Esophagus (tissue), 2 donors: ENCODE measurements around the gene POU6F1. TPM values are rescaled to one million over a fixed set of nuclear protein-coding genes. Genes with fewer than 3 reads are reported as not detected.

Experiments used
- H3K27ac ChIP-seq, 2 donors: one replicate each; pipeline ENCODE4 v1.5.1; 2013; ENCODE audit warnings: low read depth in 2 of 2, mild to moderate bottlenecking in 2 of 2, inconsistent platforms in 1 of 2, low read length in 1 of 2, moderate library complexity in 1 of 2
- H3K27me3 ChIP-seq, 2 donors: one replicate each; pipeline ENCODE4 v1.6.1; 2013; ENCODE audit warnings: low read length in 2 of 2, control low read depth in 1 of 2, mild to moderate bottlenecking in 1 of 2; ENCODE audit not compliant: insufficient read depth in 2 of 2, control insufficient read depth in 1 of 2
- H3K36me3 ChIP-seq, 2 donors: one replicate each; pipeline ENCODE4 v1.6.1; 2013; ENCODE audit warnings: low read length in 1 of 2; ENCODE audit not compliant: control insufficient read depth in 2 of 2, insufficient read depth in 2 of 2
- H3K4me1 ChIP-seq, 2 donors: one replicate each; pipeline ENCODE4 v1.6.1; 2013; ENCODE audit warnings: low read length in 1 of 2; ENCODE audit not compliant: control insufficient read depth in 2 of 2, insufficient read depth in 2 of 2
- H3K4me3 ChIP-seq, 2 donors: one replicate each; pipeline ENCODE4 v1.5.1; 2013; ENCODE audit warnings: low read length in 2 of 2, mild to moderate bottlenecking in 2 of 2, low read depth in 1 of 2, moderate library complexity in 1 of 2
- H3K9me3 ChIP-seq, 2 donors: one replicate each; pipeline ENCODE4 v1.6.1; 2013; ENCODE audit warnings: mild to moderate bottlenecking in 2 of 2, low read depth in 1 of 2, low read length in 1 of 2, moderate library complexity in 1 of 2; ENCODE audit not compliant: control insufficient read depth in 2 of 2, insufficient read depth in 1 of 2
- WGBS, 2 donors: extraction: QIAGEN DNeasy Blood & Tissue Kit; methylation state at CpG; one replicate each; pipeline ENCODE4 v1.1.7; 2013; 5-methylcytosine and 5-hydroxymethylcytosine counted together
- polyA plus RNA-seq, 2 donors: library from polyadenylated mRNA; stranded (reverse); fragments of 200-250 nt; gene quantifications; one replicate each; pipeline ENCODE4 v1.2.3, GENCODE V29; 2013
- donor health status: healthy with polysubstance abuse.
- donor health status: Bipolar disorder and iron deficiency.

The POU6F1 gene
- polyA plus RNA-seq, 2 donors, result 2.5 to 3.6 TPM

GRCh38 chr12:51150777-51151176 lies 67.1 kb downstream of the POU6F1 start:
- H3K27ac ChIP-seq, result no peak overlapping the region
- 63 to 64% methylated on average over 3 of the region's 3 CpGs for WGBS, 2 donors

GRCh38 chr12:51147309-51147708 lies 70.6 kb downstream of the POU6F1 start:
- H3K27me3 ChIP-seq, result no peaks in the 10 kb centered on the region
- H3K36me3 ChIP-seq, result no peaks in the 10 kb centered on the region
- H3K9me3 ChIP-seq, result no peaks in the 10 kb centered on the region
- WGBS, 2 donors, result 73 to 84% methylated on average over 1 of the region's 1 CpG
- no peaks in the 10 kb centered on the region for H3K4me1 ChIP-seq
- no peak overlapping the region for H3K4me3 ChIP-seq
- H3K27ac ChIP-seq, result no peak overlapping the region

More at GRCh38 chr12:51150777-51151176, 67.1 kb downstream of the POU6F1 start:
- H3K4me1 ChIP-seq, result no peaks in the 10 kb centered on the region
- H3K36me3 ChIP-seq, result no peaks in the 10 kb centered on the region
- H3K27me3 ChIP-seq, result no peaks in the 10 kb centered on the region
- H3K9me3 ChIP-seq, result no peaks in the 10 kb centered on the region
- no peak overlapping the region for H3K4me3 ChIP-seq

- Histone ChIP-seq H3K9me3 (no peaks in the 10 kb centered on the region), H3K36me3 (no peaks in the 10 kb centered on the region), H3K4me3 (no peak overlapping the region), H3K27ac (no peak overlapping the region), H3K27me3 (no peaks in the 10 kb centered on the region), H3K4me1 (no peaks in the 10 kb centered on the region)
- 98 to 100% methylated on average over 3 of the region's 3 CpGs for WGBS, 2 donors
Measured at GRCh38 chr12:51139292-51139844, 78.5 kb downstream of the POU6F1 start.

Other genes with a start within 250 kb of the POU6F1 start
- 10 to 100 TPM; 18.0 to 19.5 TPM for gene SLC11A2, start 191.7 kb downstream of the POU6F1 start, polyA plus RNA-seq
- gene LETMD1, start 169.7 kb downstream of the POU6F1 start, polyA plus RNA-seq, result 10 to 100 TPM; 30.9 to 36.8 TPM
- 1 to 10 TPM; 4.8 to 7.3 TPM for gene CSRNP2, start 134.5 kb downstream of the POU6F1 start, polyA plus RNA-seq
- gene TFCP2, start 44.9 kb downstream of the POU6F1 start, polyA plus RNA-seq, result 1 to 10 TPM; 7.6 to 9.6 TPM
- 100 to 1,000 TPM in 1 of 2 donors, 10 to 100 TPM in 1; 66.5 to 185 TPM for gene DAZAP2, start 20.8 kb upstream of the POU6F1 start, polyA plus RNA-seq
- 100 to 1,000 TPM in 1 of 2 donors, 10 to 100 TPM in 1; 75.2 to 149 TPM for gene SMAGP, start 52.4 kb upstream of the POU6F1 start, polyA plus RNA-seq
- gene BIN2, start 106.1 kb upstream of the POU6F1 start, polyA plus RNA-seq, result 1 to 10 TPM; 1.7 to 2.4 TPM
- gene CELA1, start 128.6 kb upstream of the POU6F1 start, polyA plus RNA-seq, result not detected
- gene GALNT6, start 173.3 kb upstream of the POU6F1 start, polyA plus RNA-seq, result 1 to 10 TPM in 1 of 2 donors, under 1 TPM in 1; 0.94 to 1.1 TPM
- under 1 TPM; 0.04 to 0.05 TPM for gene SLC4A8, start 206.8 kb upstream of the POU6F1 start, polyA plus RNA-seq